Astrocyte of the cerebellum (primary cell): ENCODE data around the gene LRP1B.
A peak's percentile ranks its signal among the peaks of the same experiment; 100 is the strongest.
"Not testable (repeated sequence)": the region's sequence is repeated elsewhere in the genome, so short reads cannot be mapped to it uniquely, and the experiment has no call there.

Source experiments
- DNase-seq: peaks from one replicate; pipeline ENCODE4 v3.0.0-alpha.2; 2011; ENCODE audit warnings: low read depth
- H3K4me3 ChIP-seq: 2 replicates; pipeline ENCODE4 v1.5.1; 2011; ENCODE audit warnings: mild to moderate bottlenecking, low read depth, low read length, moderate library complexity
- CTCF ChIP-seq: IDR thresholded peaks from 2 replicates; pipeline ENCODE4 v1.5.1; 2012; ENCODE audit warnings: low read length, low read depth, moderate library complexity, mild to moderate bottlenecking; ENCODE audit errors: missing control alignments
- in situ Hi-C: cut with HindIII; loops from 2 replicates; pipeline ENCODE4 v1.10.0; 2017; ENCODE audit warnings: low sequenced_read_pairs

Gene LRP1B

DNA sequence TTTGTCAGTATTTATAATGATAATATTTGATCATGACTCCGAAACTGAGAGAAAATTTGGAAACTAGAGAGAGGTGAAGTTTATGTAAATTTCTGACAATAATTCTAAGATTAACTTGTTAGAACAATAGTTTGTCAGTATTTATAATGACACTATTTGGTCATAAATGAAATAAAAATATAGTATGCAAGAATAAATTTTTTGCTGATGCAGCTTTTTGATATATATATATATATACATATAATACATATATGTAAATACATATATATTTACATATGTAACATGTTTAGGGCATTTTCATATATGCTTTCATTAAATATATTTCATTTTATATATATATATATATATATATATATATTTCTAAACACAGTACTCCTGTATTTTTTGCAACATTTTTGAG, 1158.1 kb downstream of the LRP1B start:
- in situ Hi-C loops: no loop called here

DNA sequence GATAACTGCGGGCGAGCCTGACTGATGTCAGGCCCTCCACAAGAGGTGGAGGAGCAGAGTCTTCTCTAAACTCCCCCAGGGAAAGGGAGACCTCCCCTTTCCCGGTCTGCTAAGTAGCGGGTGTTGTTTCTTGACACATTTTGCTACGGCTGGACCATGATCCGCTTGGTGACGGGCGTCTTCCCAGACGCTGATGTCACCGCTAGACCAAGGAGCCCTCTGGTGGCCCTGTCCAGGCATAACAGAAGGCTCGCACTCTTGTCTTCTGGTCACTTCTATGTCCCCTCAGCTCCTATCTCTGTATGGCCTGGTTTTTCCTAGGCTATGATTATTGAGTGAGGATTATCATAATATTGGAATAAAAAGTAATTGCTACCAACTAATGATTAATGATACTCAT, 1166.5 kb downstream of the LRP1B start:
- H3K4me3 ChIP-seq, in situ Hi-C loops, DNase-seq: not testable (repeated sequence)
- peak; percentile 6 for TF ChIP-seq CTCF

More for the DNA sequence above, 1158.1 kb downstream of the LRP1B start:
- H3K4me3 ChIP-seq: no peak overlapping the region
- TF ChIP-seq CTCF: no peak
- no peak for DNase-seq

DNA sequence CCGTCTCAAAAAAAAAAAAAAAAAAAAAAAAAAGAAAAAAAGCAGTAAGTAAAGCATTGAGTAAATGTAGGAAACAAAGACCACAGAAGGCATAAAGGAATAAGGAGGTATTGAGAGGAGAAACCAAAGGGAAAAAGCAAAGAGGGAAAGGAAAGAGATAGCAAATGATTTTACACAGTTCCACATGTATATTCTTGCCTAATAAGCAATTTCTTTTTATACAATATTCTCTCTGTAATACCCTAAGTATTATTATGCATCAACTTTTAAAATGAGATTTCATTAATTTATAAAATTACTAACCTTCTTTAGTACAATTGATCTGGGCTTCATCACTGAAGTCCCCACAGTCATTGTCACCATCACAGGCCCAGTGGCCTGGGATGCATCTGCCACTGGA, 1180.9 kb downstream of the LRP1B start:
- no peak overlapping the region for H3K4me3 ChIP-seq
- DNase-seq: no peak
- in situ Hi-C loops: no loop called here
- no peak for TF ChIP-seq CTCF

GRCh38 chr2:140947236-140947635, 1183.6 kb downstream of the LRP1B start:
- in situ Hi-C loops: no loop called here

DNA sequence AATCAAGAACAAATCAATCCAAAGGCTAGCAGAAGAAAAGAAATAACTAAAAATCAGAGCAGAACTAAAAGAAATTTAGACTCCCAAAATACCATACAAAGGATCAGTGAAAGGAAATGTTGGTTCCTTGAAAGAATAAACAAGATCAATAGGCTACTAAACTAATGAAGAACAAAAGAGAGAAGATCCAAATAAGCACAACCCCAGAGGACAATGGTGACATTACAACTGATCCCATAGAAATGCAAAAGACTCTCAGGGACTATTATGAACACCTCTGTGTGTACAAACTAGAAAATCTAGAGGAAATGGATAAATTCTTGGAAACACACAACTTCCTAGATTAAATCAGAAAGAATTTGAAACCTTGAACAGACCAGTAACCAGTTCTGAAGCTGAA, 1186.9 kb downstream of the LRP1B start:
- TF ChIP-seq CTCF: no peak
- in situ Hi-C loops: no loop called here
- no peak for DNase-seq
- no peak overlapping the region for H3K4me3 ChIP-seq

More at GRCh38 chr2:140947236-140947635, 1183.6 kb downstream of the LRP1B start:
- no peak overlapping the region for H3K4me3 ChIP-seq
- DNase-seq: no peak
- no peak for TF ChIP-seq CTCF

DNA sequence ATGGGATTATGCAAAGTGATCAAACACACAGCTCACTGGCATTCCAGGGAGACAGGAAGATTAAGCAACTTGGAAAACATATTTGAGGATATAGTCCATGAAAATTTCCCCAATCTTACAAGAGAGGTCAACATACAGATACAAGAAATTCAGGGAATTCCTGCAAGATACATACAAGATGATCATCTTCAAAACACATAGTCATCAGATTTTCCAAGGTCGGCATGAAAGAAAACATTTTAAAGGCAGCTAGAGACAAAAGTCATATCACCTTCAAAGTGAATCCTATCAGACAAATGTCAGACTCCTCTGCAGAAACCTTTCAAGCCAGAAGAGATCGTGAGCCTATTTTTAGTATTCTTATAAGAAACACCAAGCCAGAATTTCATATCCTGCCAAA, 1188.5 kb downstream of the LRP1B start:
- no peak for TF ChIP-seq CTCF
- no peak for DNase-seq
- in situ Hi-C loops: no loop called here
- no peak overlapping the region for H3K4me3 ChIP-seq

DNA sequence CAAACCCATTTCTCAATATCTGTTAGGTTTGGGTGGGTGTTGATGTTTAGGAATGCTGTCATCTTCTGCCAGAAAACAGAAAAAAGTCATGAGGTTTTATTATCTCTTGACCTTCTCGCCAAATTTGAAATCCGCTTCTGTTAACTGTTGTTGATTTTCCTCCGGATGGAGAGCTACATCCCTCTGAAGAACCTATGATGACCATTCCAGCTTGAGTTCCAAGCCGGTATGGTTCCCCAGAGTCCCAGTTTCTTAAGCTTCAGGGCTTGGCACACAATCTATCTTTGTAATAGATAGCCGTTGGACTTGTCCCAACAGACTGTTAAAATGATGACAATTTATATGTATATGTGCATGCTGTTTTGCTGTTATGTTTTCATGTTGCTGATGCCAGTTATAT, 1201.0 kb downstream of the LRP1B start:
- no peak for TF ChIP-seq CTCF
- no peak for DNase-seq
- in situ Hi-C loops: no loop called here
- no peak overlapping the region for H3K4me3 ChIP-seq
